NCI-H1105 treated with DMSO at 0.1 percent for 48 hours (cell line): ENCODE measurements around the gene EFNA1.
"Not testable (repeated sequence)": the region's sequence is repeated elsewhere in the genome, so short reads cannot be mapped to it uniquely, and the experiment has no call there.

Experiments used
- DNase-seq: peaks from one replicate; lab custom pipeline; 2025; lab: John Stamatoyannopoulos, UW

The EFNA1 gene

DNA sequence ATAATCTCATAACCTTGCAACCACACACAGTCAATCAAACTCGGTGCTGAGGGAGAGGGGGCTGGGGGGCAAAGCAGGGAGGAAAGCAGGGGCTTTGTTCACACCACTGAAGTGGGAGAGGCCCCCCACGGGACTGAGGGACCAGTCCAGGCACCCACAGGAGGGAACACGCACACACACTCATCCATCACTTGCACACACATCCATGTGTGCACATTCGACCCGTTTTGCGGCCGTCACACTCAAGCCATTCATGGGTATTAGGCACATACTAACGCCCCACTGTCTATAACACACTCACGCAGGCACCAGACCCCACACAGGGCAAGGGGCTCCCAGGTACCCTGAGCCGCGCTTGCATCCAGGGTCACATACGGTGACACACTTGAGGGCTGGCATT, 35.0 kb upstream of the EFNA1 start:
- DNase-seq, result no peak

DNA sequence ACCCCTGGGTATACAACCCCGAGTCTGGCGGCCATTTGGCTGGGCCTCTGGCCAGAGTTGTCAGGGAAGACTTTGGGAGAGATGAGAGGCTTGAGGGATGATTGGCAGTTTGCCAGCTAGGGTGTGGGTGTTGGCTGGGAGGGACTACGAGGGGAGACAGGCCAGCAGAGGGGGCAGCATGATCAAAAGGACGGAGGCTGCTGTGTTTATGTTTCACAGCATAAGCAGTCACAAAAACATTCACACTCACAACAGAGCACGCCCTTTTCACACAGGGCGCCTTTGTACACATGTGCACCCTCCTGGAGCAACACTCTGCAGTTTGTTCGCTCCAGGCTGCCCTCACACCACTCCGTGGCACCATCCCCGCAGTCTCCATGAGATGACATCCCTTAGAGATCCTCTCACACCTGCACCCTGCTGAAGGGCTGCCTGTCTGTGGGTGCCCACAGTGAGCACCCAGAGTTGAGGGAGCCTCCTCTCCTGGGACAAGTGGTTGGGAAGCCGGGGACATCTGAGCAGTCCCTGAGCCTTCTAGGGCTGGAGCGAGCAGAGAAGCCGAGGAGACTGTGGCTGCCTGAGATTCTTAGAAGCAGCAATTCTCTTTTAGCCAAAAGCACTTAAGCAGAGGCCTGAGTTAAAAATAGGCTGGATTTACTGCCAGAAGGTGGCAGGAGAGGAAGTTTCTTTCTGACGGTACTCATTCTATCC, 33.6 kb upstream of the EFNA1 start:
- DNase-seq, result peak; percentile 93

DNA sequence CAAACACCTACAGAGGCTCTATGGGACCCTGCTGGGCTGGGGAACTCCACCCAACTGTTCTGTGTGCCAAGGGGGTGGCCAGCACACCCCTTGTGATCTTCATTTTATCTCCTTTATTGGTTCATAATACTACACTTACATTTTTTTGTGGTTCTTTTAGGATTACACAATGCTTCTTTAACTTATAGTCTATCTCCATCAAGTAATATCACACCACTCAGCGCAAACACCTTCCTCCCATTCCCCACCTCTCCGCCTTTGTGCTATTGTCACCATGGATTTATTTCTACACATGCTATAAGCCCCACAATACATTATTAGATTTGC, 33.1 kb upstream of the EFNA1 start:
- DNase-seq, result no peak

DNA sequence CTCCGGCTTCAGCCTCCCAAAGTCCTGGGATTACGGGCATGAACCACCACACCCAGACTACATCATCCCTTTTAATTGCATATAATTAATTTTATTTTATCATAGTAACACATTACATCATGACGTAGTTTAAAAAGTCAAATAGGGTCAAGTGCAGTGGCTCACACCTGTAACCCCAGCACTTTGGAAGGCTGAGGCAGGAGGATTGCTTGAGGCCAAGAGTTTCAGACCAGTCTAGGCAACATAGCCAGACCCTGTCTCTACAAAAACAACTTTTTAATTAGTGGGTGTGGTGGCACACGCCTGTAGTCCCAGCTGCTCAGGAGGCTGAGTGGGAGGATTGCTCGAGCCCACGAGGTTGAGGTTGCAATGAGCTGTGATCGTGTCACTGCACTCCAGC, 28.3 kb upstream of the EFNA1 start:
- DNase-seq, result no peak

DNA sequence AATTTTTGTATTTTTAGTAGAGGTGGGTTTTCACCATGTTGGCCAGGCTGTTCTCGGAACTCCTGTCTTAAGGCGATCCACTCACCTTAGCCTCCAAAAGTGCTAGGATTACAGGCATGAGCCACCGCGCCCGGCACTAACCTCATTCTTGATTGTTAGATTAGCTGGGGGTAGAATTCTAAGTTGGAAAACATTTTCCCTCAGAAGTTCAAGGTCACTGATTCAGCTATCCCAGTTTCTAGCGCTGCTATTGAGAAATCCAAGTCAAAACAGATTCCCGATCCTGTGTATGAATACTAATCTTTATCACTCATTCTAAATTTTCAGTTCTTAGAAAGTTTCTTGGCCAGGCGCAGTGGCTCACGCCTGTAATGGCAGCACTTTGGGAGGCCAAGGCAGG, 24.4 kb upstream of the EFNA1 start:
- no peak for DNase-seq

DNA sequence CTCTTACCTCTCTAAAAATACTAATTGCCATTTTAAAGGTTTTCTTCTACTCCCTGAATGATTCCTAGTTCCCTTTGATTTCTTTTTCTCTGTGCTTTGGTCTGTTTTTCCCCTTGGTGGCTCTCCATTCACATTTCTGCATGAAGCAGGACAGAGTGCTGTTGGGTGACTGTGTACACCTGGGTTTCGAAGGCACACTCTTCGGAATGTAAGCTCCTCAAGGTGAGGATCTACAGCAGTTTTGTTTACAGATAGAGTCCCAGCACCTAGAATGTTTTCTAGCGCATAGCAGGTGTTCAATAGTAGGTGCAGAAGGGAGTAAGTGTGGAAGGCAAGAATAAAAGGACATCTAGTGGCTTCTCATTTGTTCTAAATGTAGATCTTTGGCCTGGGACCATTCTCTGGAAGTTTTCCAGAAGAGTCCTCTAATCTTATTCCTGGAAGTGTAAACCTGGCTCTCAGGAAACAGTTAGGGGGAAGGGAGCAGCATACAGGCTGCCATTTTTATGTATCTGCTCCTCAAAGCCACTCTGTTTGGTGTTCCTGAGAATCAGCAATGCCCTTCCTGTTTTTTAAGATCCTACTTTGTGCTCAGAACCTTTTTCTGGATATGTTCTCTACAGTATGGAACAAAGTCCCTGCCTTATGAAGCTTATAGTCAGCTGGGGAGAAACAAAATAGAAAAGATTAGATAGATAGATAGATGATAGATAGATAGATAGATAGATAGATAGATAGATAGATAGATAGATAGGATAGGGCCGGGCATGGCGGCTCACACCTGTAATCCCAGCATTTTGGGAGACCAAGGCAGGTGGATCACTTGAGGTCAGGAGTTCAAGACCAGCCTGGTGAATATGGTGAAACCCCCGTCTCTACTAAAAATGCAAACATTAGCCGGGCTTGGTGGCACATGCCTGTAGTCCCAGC, 22.8 kb upstream of the EFNA1 start:
- no peak for DNase-seq

DNA sequence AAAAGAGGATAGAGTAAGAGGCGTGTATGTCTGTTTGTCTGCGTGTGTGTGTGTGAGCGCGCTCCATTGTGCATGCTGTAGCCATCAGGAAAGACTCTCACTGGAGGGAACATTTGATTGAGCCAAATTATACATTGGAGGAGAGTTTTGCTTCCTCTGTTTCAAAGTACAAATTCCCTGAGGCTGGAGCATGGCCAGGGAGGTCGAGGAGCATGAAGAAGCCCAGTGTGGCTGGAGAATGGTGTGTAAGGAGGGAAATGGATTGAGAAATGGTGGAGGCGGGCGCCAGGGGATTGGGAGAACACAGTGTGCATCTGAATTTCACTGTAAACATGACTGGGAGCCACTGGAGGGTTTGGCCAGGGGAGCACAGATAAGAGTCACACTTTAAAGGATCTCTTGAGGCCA, 22.1 kb upstream of the EFNA1 start:
- DNase-seq, result no peak

DNA sequence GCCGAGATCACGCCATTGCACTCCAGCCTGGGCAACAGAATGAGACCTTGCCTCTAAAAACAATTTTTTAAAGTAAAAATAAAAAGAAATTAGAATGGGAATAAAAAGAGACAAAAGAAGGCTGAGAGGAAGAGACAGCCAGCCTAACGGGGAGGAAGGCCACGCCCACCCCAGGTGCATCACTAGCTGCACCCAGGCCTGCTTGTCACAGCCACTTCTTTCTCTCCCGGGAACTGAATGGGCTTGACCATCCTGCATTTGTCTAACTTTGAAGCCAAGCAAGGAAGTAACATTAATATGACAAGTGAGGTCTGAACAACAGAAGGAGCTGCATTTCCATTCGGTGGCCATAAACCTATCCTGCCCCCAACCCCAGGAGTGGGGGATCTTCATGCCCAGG, 20.8 kb upstream of the EFNA1 start:
- no peak for DNase-seq

DNA sequence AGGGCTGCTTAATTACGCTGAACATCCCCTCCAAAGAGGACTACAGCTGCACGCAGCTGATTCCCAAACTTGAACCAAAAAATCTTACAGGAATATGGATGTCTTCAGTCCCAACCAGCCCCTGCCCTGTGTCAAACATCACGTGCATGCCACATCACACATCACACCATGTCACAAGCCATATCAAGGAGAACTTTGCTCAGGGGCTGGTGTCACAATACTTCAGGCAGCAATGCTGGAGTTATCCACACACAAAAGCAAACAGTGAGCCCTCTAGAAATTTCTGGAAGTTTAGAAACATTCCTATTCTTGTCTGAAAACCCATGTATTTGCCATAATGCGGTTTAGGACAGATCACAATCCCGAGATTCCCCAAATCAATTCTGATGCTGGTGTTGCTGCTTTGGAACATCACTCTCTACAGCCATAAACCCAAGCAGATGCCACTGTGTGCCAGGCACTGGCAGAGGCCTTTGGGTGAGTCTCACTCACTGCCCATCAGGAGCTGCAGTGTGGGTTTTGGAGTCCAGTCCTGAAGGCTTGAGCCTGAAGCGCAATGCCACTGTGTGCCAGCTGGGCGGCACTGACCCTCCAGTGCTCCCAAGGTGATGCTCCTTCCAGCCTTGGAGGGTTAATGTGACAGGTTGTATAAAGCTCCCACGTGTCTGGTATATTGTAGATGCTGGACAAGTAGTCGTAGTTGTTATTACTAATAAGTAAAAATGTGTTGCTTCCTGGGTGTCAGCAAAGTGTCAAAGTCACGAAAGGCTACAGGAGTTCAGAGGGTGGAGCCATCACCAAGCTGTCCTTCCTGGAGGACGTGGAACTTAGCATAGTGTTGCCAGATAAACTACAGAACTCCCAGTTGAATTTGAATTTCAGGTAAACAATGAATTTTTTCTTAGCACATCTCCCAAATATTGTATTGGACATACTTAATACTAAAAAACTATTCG, 20.1 kb upstream of the EFNA1 start:
- DNase-seq, result no peak

DNA sequence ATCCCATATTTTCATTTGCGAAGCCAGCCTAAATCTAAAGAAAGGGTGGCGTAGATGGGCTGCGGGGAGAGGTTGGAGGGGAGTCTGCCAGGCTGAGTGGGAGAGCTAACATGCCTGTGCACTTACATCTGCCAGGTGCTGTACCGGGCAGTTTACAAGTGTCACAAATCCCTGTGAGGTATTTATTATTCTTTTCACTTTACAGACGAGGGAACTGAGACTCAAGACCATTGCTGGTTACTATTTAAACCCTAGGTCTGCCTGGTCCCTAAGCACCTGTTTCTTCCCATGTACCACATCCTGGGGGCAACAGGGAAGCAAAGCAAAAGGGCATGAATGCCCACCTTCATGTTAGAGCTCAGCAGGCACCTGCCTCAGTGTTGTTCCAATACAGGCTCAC, 19.4 kb upstream of the EFNA1 start:
- no peak for DNase-seq

DNA sequence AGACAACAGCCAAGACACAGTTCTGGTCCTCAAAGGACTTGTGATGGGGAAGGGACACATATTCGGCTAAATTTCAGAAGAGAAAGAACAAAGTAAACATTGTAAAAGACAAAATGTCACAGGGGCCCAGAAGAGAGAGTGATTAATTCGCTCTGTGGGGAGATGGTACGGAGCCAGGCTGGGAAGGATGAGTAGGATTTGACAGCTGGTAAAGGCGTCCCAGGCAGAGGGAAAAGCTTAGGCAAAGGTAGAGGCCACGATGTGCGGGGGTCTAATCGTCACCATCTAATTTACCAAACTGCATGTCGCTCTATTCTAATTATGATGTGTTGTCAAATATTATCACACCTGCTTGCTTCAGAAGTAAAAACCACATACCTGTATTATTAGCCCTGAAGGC, 17.3 kb upstream of the EFNA1 start:
- DNase-seq, result no peak

DNA sequence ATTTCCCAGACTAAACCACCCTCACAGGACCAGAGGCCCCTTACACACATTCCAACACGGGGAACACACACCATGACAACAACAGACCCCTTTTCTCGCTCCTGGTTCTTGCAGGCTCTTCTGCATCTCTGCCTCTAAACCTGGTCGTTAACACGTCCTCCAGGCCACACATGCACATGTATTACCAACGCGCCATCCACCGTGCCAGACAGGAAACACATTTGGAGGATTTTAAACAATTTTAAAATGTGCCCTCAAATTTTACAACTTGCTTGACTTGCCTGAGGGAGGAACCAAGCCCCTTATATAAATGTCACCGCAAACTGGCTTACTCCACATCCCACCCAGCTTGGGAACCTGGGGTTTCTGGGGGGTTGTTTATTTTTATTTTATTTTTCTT, 16.9 kb upstream of the EFNA1 start:
- no peak for DNase-seq

DNA sequence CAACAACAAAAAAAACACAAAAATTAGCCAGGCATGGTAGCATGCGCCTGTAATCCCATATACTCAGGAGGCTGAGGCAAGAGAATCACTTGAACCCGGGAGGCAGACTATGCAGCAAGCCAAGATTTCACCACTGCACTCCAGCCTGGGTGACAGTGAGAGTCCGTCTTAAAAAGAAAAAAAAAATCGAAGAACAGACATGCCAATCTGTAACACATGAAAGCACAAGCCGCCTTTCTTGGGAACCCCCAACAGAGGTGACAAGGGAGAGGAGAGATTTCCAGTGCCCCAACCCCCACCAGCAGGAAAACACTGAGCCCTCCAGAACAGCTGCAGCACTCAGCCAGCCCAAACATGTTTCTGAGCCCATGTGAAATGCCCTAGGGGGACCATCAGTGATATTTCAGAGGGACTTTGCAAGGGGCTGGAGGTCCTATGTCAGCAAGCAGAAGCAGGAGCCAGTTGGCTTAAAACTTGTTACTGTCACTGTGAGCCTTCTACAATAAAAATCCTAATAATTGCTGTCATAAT, 14.2 kb upstream of the EFNA1 start:
- DNase-seq, result no peak

DNA sequence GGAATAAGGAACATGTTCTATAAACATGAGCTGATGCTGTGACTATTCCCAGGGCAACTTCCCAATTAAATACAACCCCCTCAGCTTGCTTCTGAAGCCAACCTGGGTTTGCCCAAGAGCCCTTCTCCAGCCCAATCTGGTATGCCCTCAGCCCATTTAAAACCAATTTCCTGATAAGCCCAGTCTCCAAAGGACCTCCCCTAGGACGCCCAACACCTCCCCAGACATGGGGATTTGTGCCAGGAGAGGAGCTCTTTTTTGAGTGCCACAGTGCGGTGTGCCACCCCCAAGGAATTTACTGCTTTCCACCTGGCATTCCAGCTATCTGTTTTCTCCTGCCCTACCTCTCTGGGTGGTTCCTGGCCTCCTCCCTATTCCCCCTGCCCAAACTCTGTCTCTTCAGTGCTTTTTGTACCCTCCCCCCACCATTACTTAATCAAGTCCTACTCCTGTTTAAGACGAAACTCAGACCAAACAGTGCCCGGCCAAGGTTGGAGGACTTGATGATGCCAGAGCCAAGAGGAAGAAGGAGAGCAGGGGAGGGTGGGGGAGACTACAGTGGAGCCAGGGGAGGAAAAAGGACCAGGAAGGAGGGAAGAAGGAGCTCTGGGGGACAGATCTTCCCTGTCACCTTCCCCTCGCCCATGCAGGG, 11.4 kb upstream of the EFNA1 start:
- DNase-seq, result no peak

DNA sequence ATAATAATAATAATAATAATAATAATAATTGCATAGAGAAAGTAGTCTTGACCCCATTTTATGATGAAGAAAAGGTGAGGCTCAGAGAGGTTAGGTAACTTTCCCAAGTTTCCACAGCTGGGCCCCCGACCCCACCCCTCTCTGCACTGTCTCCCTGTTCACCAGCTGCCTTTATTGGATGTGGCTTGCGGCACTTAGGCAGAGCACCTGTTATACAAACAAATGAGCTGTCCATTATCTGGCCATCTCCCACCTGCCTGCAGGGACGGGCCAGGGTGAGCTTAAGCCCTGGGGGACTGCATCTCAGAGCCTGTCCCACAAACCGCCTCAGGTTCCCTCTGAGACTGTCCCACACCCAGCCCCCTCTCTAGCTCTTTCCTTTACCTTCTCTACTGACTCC, 10.1 kb upstream of the EFNA1 start:
- no peak for DNase-seq

DNA sequence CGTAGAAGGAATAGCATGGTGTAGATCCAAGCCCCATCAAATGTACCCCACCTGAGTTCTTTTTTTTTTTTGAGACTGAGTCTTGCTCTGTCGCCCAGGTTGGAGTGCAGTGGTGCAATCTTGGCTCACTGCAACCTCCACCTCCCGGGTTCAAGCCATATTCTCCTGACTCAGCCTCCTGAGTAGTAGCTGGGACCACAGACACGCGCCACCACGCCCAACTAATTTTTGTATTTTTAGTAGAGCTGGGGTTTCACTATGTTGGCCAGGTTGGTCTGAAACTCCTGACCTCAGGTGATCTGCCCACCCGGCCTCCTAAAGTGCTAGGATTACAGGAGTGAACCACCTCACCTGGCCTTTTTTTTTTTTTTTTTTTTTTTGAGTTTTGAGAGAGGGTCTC, 9.6 kb upstream of the EFNA1 start:
- not testable (repeated sequence) for DNase-seq

DNA sequence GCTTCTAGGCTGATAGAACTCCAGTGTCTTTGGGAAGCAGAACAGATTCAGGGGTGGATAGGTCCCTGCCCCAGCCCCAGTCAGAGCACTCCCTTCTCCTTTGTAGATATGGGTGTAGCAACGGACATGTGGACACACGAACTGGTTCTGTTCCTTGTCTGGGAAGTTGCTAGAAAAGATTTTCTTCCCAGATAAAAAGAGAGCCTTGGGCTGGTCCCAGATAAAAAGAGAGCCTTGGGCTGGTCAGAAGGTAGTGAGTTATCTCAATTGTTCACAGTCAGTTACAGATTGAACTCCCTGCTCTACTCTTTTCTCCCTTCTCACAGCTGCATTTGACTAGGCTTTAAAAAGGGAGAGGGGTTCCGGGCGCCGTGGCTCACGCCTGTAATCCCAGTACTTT, 7.4 kb upstream of the EFNA1 start:
- no peak for DNase-seq

DNA sequence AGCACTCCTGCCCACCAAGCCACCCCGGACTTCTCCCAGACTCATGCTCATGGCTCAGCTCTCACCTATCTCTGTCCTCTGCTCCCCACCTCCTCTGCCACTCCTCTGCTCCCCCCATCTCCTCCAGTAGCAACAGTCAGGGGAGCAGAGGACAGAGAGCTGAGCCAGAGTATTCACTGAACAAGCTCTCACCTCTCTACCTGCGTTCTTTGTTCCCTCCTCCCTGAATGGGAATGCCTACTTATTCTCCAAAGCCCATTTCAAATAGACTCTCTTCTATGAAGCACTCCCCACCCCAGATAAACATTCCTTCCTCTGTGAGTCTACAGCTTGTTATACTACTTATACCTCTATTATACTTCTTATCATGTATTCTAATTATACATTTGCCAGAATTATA, 6.4 kb upstream of the EFNA1 start:
- no peak for DNase-seq

DNA sequence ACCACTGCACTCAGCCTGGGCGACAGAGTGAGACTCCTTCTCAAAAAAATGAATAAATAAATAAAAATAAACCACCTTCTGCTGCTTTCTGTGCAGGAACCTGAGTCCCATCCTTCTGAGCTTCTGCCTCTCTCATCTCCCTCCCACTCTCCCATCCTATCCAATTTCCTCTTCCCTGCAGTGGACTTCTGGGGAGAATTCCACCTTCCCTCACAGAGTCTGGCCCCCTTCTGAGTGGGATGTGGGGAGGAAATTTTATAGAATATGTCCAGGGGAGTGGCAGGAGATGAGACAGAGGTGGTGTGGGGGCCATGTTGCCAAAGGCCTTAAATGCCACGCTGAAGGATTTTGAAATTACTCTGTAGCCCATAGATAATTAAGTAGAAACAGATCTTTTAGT, 5.4 kb upstream of the EFNA1 start:
- no peak for DNase-seq

DNA sequence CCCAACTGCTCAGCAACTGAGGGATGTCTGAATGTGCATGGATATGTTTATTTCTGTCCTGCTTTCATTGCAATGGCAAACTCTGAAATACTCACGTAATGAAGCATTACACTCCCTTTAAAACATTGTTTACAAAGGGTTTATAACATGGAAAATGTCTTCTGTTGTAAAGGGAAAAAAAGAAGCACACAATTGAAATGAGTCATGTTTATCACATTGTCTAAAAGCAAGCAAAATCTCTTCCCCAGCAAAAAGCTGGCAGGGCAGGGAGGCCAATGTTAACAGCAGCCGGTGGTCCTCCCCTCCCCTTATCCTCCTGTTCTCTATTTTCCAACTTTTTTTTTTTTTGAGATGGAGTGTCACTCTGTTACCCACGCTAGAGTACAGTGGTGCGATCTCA, 3.9 kb upstream of the EFNA1 start:
- DNase-seq, result no peak

DNA sequence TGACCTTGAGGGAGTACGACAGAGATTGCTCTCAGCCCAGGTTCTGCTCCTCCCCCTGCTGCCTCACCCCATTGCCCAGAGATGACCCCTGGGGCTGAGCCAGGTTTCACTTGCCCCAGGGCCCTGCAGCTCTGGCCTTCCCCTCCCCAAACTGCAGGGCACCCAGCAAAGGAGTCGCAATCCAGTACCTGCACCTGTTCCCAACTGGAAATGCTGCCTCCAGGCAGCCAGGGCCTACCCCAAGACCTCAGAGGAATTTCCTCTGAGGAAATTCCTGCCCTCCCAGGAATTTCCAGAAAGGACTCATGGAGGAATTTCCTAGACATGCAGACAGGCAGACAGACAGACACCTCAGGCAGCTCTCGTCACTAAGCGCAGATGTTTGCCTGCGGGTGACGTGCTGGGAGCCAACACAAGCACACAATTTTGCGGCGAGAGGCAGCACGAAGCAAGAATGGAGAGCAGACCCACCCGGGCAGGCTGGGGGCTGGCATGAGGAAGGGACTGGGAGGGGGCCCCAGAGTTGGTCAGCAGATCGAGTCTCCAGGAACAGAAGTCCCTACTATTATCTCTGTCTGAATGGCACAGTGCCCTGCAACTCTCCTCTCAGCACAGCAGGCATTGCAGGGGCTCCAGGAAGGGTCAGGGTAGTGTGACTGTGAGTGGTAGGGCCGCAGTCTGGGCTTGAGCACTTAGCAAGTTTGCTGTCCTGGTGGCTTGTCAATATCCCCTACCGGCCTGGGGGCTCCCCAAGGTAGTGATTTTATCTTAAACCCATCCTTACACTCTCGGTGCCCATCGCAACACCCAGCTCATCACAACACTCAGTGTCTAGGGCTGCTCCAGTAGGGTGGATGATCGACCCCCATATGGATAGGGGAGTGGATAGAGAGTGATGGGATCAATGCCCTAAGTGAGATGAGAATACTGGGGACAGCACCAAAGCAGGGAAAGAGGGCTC, 2.9 kb upstream of the EFNA1 start:
- no peak for DNase-seq
